ENCODE results near the gene MVB12B. TPM values are rescaled to one million over a fixed set of nuclear protein-coding genes. Genes with fewer than 3 reads are reported as not detected.

The MVB12B gene
- total RNA-seq, 1 experiment from 2014 or later = 5.7 TPM

- peaks cover 20% of the 10 kb centered on the region for H3K4me1 Mint-ChIP-seq
- ChIA-PET CTCF (interaction anchor here (0.5 kb wide), 1 partner anchor 250 kb away, joined by 3 read pairs; no protein-coding TSS in a partner anchor), POLR2A (no interaction called here)
- H3K27ac Mint-ChIP-seq = no peak overlapping the region
- DNase-seq (ENCODE audit: low spot score) = no peak
- no peaks in the 10 kb centered on the region for H3K27me3 Mint-ChIP-seq (ENCODE audit: low read depth)
- no peaks in the 10 kb centered on the region for H3K36me3 Mint-ChIP-seq
- H3K4me3 Mint-ChIP-seq = no peak overlapping the region
- no peaks in the 10 kb centered on the region for H3K9me3 Mint-ChIP-seq
- ATAC-seq = no peak
- TF ChIP-seq RELA (CRISPR knock-in tag; IDR thresholded peaks at IDR 0.05; ENCODE audit: borderline replicate concordance) (no peak), ZBTB43 (CRISPR knock-in tag; IDR thresholded peaks at IDR 0.05) (no peak), IRF1 (CRISPR knock-in tag; IDR thresholded peaks at IDR 0.05) (no peak), ZNF396 (CRISPR knock-in tag; IDR thresholded peaks at IDR 0.05; ENCODE audit: borderline replicate concordance) (no peak), E2F1 (CRISPR knock-in tag; IDR thresholded peaks at IDR 0.05) (no peak), ESRRA (CRISPR knock-in tag; IDR thresholded peaks at IDR 0.05; ENCODE audit: borderline replicate concordance) (no peak), TP53 (CRISPR knock-in tag; IDR thresholded peaks at IDR 0.05) (no peak), ZNF317 (CRISPR knock-in tag; IDR thresholded peaks at IDR 0.05; ENCODE audit: borderline replicate concordance, low read depth) (no peak), ZNF425 (CRISPR knock-in tag; conservative IDR thresholded peaks at IDR 0.05) (no peak), ATF3 (CRISPR knock-in tag; conservative IDR thresholded peaks at IDR 0.05) (no peak), ZNF219 (CRISPR knock-in tag; IDR thresholded peaks at IDR 0.05; ENCODE audit: borderline replicate concordance) (no peak), NFE2L1 (CRISPR knock-in tag; IDR thresholded peaks at IDR 0.05) (no peak), IRF2 (CRISPR knock-in tag; IDR thresholded peaks at IDR 0.05; ENCODE audit: borderline replicate concordance, low read depth) (no peak)
- TF ChIP-seq, protein P1, sequence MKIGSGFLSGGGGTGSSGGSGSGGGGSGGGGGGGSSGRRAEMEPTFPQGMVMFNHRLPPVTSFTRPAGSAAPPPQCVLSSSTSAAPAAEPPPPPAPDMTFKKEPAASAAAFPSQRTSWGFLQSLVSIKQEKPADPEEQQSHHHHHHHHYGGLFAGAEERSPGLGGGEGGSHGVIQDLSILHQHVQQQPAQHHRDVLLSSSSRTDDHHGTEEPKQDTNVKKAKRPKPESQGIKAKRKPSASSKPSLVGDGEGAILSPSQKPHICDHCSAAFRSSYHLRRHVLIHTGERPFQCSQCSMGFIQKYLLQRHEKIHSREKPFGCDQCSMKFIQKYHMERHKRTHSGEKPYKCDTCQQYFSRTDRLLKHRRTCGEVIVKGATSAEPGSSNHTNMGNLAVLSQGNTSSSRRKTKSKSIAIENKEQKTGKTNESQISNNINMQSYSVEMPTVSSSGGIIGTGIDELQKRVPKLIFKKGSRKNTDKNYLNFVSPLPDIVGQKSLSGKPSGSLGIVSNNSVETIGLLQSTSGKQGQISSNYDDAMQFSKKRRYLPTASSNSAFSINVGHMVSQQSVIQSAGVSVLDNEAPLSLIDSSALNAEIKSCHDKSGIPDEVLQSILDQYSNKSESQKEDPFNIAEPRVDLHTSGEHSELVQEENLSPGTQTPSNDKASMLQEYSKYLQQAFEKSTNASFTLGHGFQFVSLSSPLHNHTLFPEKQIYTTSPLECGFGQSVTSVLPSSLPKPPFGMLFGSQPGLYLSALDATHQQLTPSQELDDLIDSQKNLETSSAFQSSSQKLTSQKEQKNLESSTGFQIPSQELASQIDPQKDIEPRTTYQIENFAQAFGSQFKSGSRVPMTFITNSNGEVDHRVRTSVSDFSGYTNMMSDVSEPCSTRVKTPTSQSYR (CRISPR knock-in tag; IDR thresholded peaks at IDR 0.05) = no peak
- TF ChIP-seq, protein P2, sequence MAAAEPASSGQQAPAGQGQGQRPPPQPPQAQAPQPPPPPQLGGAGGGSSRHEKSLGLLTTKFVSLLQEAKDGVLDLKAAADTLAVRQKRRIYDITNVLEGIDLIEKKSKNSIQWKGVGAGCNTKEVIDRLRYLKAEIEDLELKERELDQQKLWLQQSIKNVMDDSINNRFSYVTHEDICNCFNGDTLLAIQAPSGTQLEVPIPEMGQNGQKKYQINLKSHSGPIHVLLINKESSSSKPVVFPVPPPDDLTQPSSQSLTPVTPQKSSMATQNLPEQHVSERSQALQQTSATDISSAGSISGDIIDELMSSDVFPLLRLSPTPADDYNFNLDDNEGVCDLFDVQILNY (CRISPR knock-in tag; IDR thresholded peaks at IDR 0.05) = no peak
Observed at GRCh38 chr9:126411948-126412284, 85.3 kb downstream of the MVB12B start.

- ATAC-seq = no peak
- Mint-ChIP-seq H3K36me3 (no peaks in the 10 kb centered on the region), H3K4me3 (no peak overlapping the region), H3K9me3 (no peaks in the 10 kb centered on the region), H3K27ac (no peak overlapping the region), H3K27me3 (ENCODE audit: low read depth) (no peaks in the 10 kb centered on the region), H3K4me1 (peaks cover 19% of the 10 kb centered on the region)
- POLR2A ChIA-PET = no interaction called here
- CTCF ChIA-PET = interaction anchor here (1.1 kb wide), 1 partner anchor 14 kb away, joined by 3 read pairs; no protein-coding TSS in a partner anchor
- no peak for DNase-seq (ENCODE audit: low spot score)
- TF ChIP-seq, protein P1 (CRISPR knock-in tag; IDR thresholded peaks at IDR 0.05) = no peak
- TF ChIP-seq ZNF317 (CRISPR knock-in tag; IDR thresholded peaks at IDR 0.05; ENCODE audit: borderline replicate concordance, low read depth) = no peak
- no peak for TF ChIP-seq TEAD4 (CRISPR knock-in tag; IDR thresholded peaks at IDR 0.05)
- no peak for TF ChIP-seq FOXK1 (CRISPR knock-in tag; IDR thresholded peaks at IDR 0.05)
- no peak for TF ChIP-seq ZNF512 (CRISPR knock-in tag; IDR thresholded peaks at IDR 0.05; ENCODE audit: borderline replicate concordance)
- no peak for TF ChIP-seq E2F1 (CRISPR knock-in tag; IDR thresholded peaks at IDR 0.05)
- no peak for TF ChIP-seq ZBTB21 (CRISPR knock-in tag; IDR thresholded peaks at IDR 0.05; ENCODE audit: borderline replicate concordance)
Observed at GRCh38 chr9:126412905-126413304, 86.3 kb downstream of the MVB12B start.

Data from WTC11 (cell line).